HEK293 (cell line): ENCODE data around the gene AKR7A3.

ENCODE experiments used
- ZFP41 ChIP-seq: fragments of 450-650 bp; formaldehyde crosslinking; IDR thresholded peaks from 2 replicates; pipeline ENCODE4 v1.5.1; 2016; ENCODE audit warnings: missing biosample characterization, missing genetic modification characterization, borderline replicate concordance
- ZNF335 ChIP-seq: fragments of 450-650 bp; formaldehyde crosslinking; conservative IDR thresholded peaks from 2 replicates; pipeline ENCODE4 v1.5.1; 2016; ENCODE audit warnings: missing biosample characterization, missing genetic modification characterization
- ZNF621 ChIP-seq: fragments of 450-650 bp; formaldehyde crosslinking; IDR thresholded peaks from 2 replicates; pipeline ENCODE4 v1.5.1; 2017; ENCODE audit warnings: missing biosample characterization, missing genetic modification characterization
- TF ChIP-seq, protein P1 (sequence below): fragments of 450-650 bp; formaldehyde crosslinking; IDR thresholded peaks from 2 replicates; pipeline ENCODE4 v1.5.1; 2016; ENCODE audit warnings: missing biosample characterization, missing genetic modification characterization
- TF ChIP-seq, protein P2 (sequence below): fragments of 450-650 bp; formaldehyde crosslinking; IDR thresholded peaks from 2 replicates; pipeline ENCODE4 v1.5.1; 2016; ENCODE audit warnings: missing biosample characterization, missing genetic modification characterization
- TF ChIP-seq, protein P3 (sequence below): fragments of 450-650 bp; formaldehyde crosslinking; IDR thresholded peaks from 2 replicates; pipeline ENCODE4 v1.5.1; 2016; ENCODE audit warnings: missing biosample characterization, missing genetic modification characterization

GRCh38 chr1:19250629-19251304, 37.8 kb downstream of the AKR7A3 start:
- TF ChIP-seq, protein P1, sequence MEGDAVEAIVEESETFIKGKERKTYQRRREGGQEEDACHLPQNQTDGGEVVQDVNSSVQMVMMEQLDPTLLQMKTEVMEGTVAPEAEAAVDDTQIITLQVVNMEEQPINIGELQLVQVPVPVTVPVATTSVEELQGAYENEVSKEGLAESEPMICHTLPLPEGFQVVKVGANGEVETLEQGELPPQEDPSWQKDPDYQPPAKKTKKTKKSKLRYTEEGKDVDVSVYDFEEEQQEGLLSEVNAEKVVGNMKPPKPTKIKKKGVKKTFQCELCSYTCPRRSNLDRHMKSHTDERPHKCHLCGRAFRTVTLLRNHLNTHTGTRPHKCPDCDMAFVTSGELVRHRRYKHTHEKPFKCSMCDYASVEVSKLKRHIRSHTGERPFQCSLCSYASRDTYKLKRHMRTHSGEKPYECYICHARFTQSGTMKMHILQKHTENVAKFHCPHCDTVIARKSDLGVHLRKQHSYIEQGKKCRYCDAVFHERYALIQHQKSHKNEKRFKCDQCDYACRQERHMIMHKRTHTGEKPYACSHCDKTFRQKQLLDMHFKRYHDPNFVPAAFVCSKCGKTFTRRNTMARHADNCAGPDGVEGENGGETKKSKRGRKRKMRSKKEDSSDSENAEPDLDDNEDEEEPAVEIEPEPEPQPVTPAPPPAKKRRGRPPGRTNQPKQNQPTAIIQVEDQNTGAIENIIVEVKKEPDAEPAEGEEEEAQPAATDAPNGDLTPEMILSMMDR (tag by site-specific recombination), result no peak
- TF ChIP-seq ZNF335 (tag by site-specific recombination), result no peak
- TF ChIP-seq, protein P2, sequence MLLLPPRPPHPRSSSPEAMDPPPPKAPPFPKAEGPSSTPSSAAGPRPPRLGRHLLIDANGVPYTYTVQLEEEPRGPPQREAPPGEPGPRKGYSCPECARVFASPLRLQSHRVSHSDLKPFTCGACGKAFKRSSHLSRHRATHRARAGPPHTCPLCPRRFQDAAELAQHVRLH (tag by site-specific recombination), result no peak
- TF ChIP-seq, protein P3, sequence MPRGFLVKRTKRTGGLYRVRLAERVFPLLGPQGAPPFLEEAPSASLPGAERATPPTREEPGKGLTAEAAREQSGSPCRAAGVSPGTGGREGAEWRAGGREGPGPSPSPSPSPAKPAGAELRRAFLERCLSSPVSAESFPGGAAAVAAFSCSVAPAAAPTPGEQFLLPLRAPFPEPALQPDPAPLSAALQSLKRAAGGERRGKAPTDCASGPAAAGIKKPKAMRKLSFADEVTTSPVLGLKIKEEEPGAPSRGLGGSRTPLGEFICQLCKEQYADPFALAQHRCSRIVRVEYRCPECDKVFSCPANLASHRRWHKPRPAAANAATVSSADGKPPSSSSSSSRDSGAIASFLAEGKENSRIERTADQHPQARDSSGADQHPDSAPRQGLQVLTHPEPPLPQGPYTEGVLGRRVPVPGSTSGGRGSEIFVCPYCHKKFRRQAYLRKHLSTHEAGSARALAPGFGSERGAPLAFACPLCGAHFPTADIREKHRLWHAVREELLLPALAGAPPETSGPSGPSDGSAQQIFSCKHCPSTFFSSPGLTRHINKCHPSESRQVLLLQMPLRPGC, result no peak
- TF ChIP-seq ZFP41 (tag by site-specific recombination), result no peak
- no peak for TF ChIP-seq ZNF621 (tag by site-specific recombination)
